H9 (cell line): ENCODE data around the gene LINGO4. TPM values are rescaled to one million over a fixed set of nuclear protein-coding genes. Genes with fewer than 3 reads are reported as not detected.

ENCODE experiments used
- DNase-seq: peaks from one replicate; pipeline ENCODE4 v3.0.0-alpha.2; 2017
- H2AFZ ChIP-seq: one replicate; pipeline ENCODE4 v1.6.1; 2013; ENCODE audit warnings: mild to moderate bottlenecking, low read length, control low read depth, moderate library complexity
- H2AK5ac ChIP-seq: 2 replicates; pipeline ENCODE4 v1.6.1; 2013; ENCODE audit warnings: low read length, control low read depth, mixed read lengths; ENCODE audit not compliant: insufficient read length
- H2BK120ac ChIP-seq: one replicate; pipeline ENCODE4 v1.6.1; 2013; ENCODE audit warnings: low read depth, mild to moderate bottlenecking, low read length, control low read depth, inconsistent platforms; ENCODE audit not compliant: poor library complexity, severe bottlenecking
- H2BK12ac ChIP-seq: 2 replicates; pipeline ENCODE4 v1.6.1; 2013; ENCODE audit warnings: low read length, control low read depth, mixed read lengths, low read depth; ENCODE audit not compliant: insufficient read length
- H2BK15ac ChIP-seq: 2 replicates; pipeline ENCODE4 v1.6.1; 2013; ENCODE audit warnings: low read depth, low read length, control low read depth
- H2BK20ac ChIP-seq: one replicate; pipeline ENCODE4 v1.6.1; 2013; ENCODE audit warnings: low read depth, mild to moderate bottlenecking, low read length, control low read depth, inconsistent platforms; ENCODE audit not compliant: poor library complexity, severe bottlenecking
- H2BK5ac ChIP-seq: 2 replicates; pipeline ENCODE4 v1.6.1; 2013; ENCODE audit warnings: low read length, control low read depth, mixed read lengths; ENCODE audit not compliant: insufficient read length
- H3K14ac ChIP-seq: 2 replicates; pipeline ENCODE4 v1.6.1; 2013; ENCODE audit warnings: low read length, control low read depth; ENCODE audit not compliant: insufficient read depth
- H3K18ac ChIP-seq: 2 replicates; pipeline ENCODE4 v1.6.1; 2013; ENCODE audit warnings: low read depth, mild to moderate bottlenecking, mixed read lengths, low read length, control low read depth; ENCODE audit not compliant: insufficient read length
- H3K23ac ChIP-seq: 2 replicates; pipeline ENCODE4 v1.6.1; 2013; ENCODE audit warnings: low read length, control low read depth, mixed read lengths, low read depth; ENCODE audit not compliant: insufficient read length
- H3K23me2 ChIP-seq: 2 replicates; pipeline ENCODE4 v1.6.1; 2013; ENCODE audit warnings: low read depth, mild to moderate bottlenecking, mixed read lengths, low read length, control low read depth; ENCODE audit not compliant: insufficient read length, poor library complexity, severe bottlenecking
- H3K27ac ChIP-seq: 2 replicates; pipeline ENCODE4 v1.5.1; 2013; ENCODE audit warnings: low read length, control low read depth, mixed read lengths, low read depth; ENCODE audit not compliant: insufficient read length
- H3K27me3 ChIP-seq: 2 replicates; pipeline ENCODE4 v1.6.1; 2013; ENCODE audit warnings: low read length, control low read depth, inconsistent platforms; ENCODE audit not compliant: insufficient read depth
- H3K4ac ChIP-seq: 2 replicates; pipeline ENCODE4 v1.6.1; 2013; ENCODE audit warnings: low read depth, mild to moderate bottlenecking, control low read depth, inconsistent platforms, low read length, moderate library complexity
- H3K4me1 ChIP-seq: 2 replicates; pipeline ENCODE4 v1.6.1; 2013; ENCODE audit warnings: low read length, control low read depth, inconsistent platforms; ENCODE audit not compliant: insufficient read depth
- H3K4me2 ChIP-seq: 2 replicates; pipeline ENCODE4 v1.6.1; 2013; ENCODE audit warnings: low read length, control low read depth, mixed read lengths; ENCODE audit not compliant: insufficient read length, insufficient read depth
- H3K56ac ChIP-seq: 2 replicates; pipeline ENCODE4 v1.6.1; 2013; ENCODE audit warnings: low read depth, mild to moderate bottlenecking, mixed read lengths, low read length, control low read depth; ENCODE audit not compliant: insufficient read length
- H3K79me1 ChIP-seq: 2 replicates; pipeline ENCODE4 v1.6.1; 2013; ENCODE audit warnings: low read depth, mild to moderate bottlenecking, moderate library complexity, low read length, control low read depth, inconsistent platforms; ENCODE audit not compliant: insufficient read depth, poor library complexity, severe bottlenecking
- H3K79me2 ChIP-seq: 2 replicates; pipeline ENCODE4 v1.6.1; 2013; ENCODE audit warnings: low read length, control low read depth, inconsistent platforms; ENCODE audit not compliant: insufficient read depth
- H3K9ac ChIP-seq: 2 replicates; pipeline ENCODE4 v1.6.1; 2013; ENCODE audit warnings: low read length, control low read depth, mixed read lengths; ENCODE audit not compliant: insufficient read length; ENCODE audit errors: extremely low read depth
- H3K9me3 ChIP-seq: one replicate; pipeline ENCODE4 v1.6.1; 2013; ENCODE audit warnings: low read depth, low read length, inconsistent platforms; ENCODE audit not compliant: control insufficient read depth
- H3T11ph ChIP-seq: one replicate; pipeline ENCODE4 v1.6.1; 2013; ENCODE audit warnings: mild to moderate bottlenecking, low read length, control low read depth, inconsistent platforms
- H4K20me1 ChIP-seq: one replicate; pipeline ENCODE4 v1.6.1; 2013; ENCODE audit not compliant: control insufficient read depth, insufficient read length, insufficient read depth
- H4K5ac ChIP-seq: 2 replicates; pipeline ENCODE4 v1.6.1; 2013; ENCODE audit warnings: low read depth, mild to moderate bottlenecking, mixed read lengths, low read length, control low read depth; ENCODE audit not compliant: insufficient read length
- H4K8ac ChIP-seq: replicated peaks from 2 replicates; pipeline ENCODE4 v1.6.1; 2013; ENCODE audit warnings: low read length, control low read depth, mixed read lengths, low read depth; ENCODE audit not compliant: insufficient read length
- H4K91ac ChIP-seq: 2 replicates; pipeline ENCODE4 v1.6.1; 2013; ENCODE audit warnings: low read depth, mild to moderate bottlenecking, moderate library complexity, mixed read lengths, low read length, control low read depth; ENCODE audit not compliant: insufficient read length
- H3K27ac Mint-ChIP-seq, 3 experiments: 2 replicates in 2 of 3; 3 replicates in 1 of 3; pipeline ENCODE4 v1.8.0; 2020 to 2021; ENCODE audit warnings: mixed read lengths in 3 of 3, mild to moderate bottlenecking in 1 of 3, moderate library complexity in 1 of 3
- H3K27me3 Mint-ChIP-seq: 2 replicates; pipeline ENCODE4 v1.8.0; 2021; ENCODE audit warnings: low read depth, mild to moderate bottlenecking, moderate library complexity, mixed read lengths
- H3K36me3 Mint-ChIP-seq, 3 experiments: 2 replicates in 2 of 3; 3 replicates in 1 of 3; pipeline ENCODE4 v1.8.0; 2020 to 2021; ENCODE audit warnings: low read depth in 3 of 3, mixed read lengths in 3 of 3; ENCODE audit not compliant: insufficient read depth in 1 of 3
- H3K4me1 Mint-ChIP-seq, 2 experiments: 2 replicates each; pipeline ENCODE4 v1.8.0; 2020; ENCODE audit warnings: mixed read lengths in 2 of 2
- H3K4me3 Mint-ChIP-seq, 2 experiments: 2 replicates in 1 of 2; 3 replicates in 1 of 2; pipeline ENCODE4 v1.8.0; 2020 to 2021; ENCODE audit warnings: mild to moderate bottlenecking in 2 of 2, mixed read lengths in 2 of 2, moderate library complexity in 1 of 2
- H3K9me3 Mint-ChIP-seq, 2 experiments: 2 replicates in 1 of 2; 3 replicates in 1 of 2; pipeline ENCODE4 v1.8.0; 2020; ENCODE audit warnings: mild to moderate bottlenecking in 2 of 2, mixed read lengths in 2 of 2, moderate library complexity in 1 of 2
- CTCF ChIP-seq: fragments of 200-600 bp; sonication (generic); conservative IDR thresholded peaks from 3 replicates; pipeline ENCODE4 v1.8.0; 2021; ENCODE audit warnings: antibody characterized with exemption, mild to moderate bottlenecking
- WGBS: extraction: QIAGEN DNeasy Blood & Tissue Kit; methylation state at CpG from one replicate; pipeline ENCODE4 v1.1.7; 2013; ENCODE audit warnings: missing lambda C conversion rate, low lambda C conversion rate, mixed read lengths; ENCODE audit not compliant: insufficient read length; ENCODE audit errors: extremely low coverage; 5-methylcytosine and 5-hydroxymethylcytosine counted together
- total RNA-seq: library from RNA; stranded (reverse); gene quantifications from 2 replicates; pipeline ENCODE4 v1.2.1, GENCODE V29; 2021

Gene LINGO4
- total RNA-seq, 1 experiment from 2014 or later, result not detected

GRCh38 chr1:151814971-151815545 lies 9.8 kb upstream of the LINGO4 start:
- no peak overlapping the region for H3K4me2 ChIP-seq
- H3K27me3 ChIP-seq, result no peaks in the 10 kb centered on the region
- H3K23ac ChIP-seq, result no peak overlapping the region
- H3T11ph ChIP-seq, result no peak overlapping the region
- DNase-seq, result no peak
- H3K4me3 Mint-ChIP-seq, result no peak overlapping the region
- no peak overlapping the region for H3K56ac ChIP-seq
- no peak overlapping the region for H2AK5ac ChIP-seq
- H2BK20ac ChIP-seq, result no peak overlapping the region
- H3K27ac Mint-ChIP-seq, result no peak overlapping the region; a peak in 1 of 7 replicates
- no peaks in the 10 kb centered on the region for H3K9me3 ChIP-seq
- no peaks in the 10 kb centered on the region for H3K9me3 Mint-ChIP-seq
- H3K9ac ChIP-seq, result no peak overlapping the region
- H3K79me1 ChIP-seq, result no peaks in the 10 kb centered on the region
- no peaks in the 10 kb centered on the region for H3K36me3 Mint-ChIP-seq
- H3K4ac ChIP-seq, result no peak overlapping the region
- H3K27me3 Mint-ChIP-seq, result peaks cover 5% of the 10 kb centered on the region; the same call in 1 of the 2 replicates
- no peak overlapping the region for H3K18ac ChIP-seq
- no peak overlapping the region for H2BK12ac ChIP-seq
- H3K14ac ChIP-seq, result no peak overlapping the region; the same call in 1 of the 2 replicates
- H4K91ac ChIP-seq, result no peak overlapping the region
- no peak overlapping the region for H2AFZ ChIP-seq
- no peaks in the 10 kb centered on the region for H3K4me1 ChIP-seq
- H3K27ac ChIP-seq, result no peak overlapping the region
- no peak overlapping the region for H2BK120ac ChIP-seq
- no peak for TF ChIP-seq CTCF
- H4K8ac ChIP-seq, result no peak overlapping the region
- H3K79me2 ChIP-seq, result no peaks in the 10 kb centered on the region
- H3K4me1 Mint-ChIP-seq, result peaks cover 10 to 16% of the 10 kb centered on the region in 2 experiments
- no peak overlapping the region for H2BK15ac ChIP-seq
- no peak overlapping the region for H4K5ac ChIP-seq
- no CpG with 5 or more reads among the region's 8 CpGs for WGBS
- no peaks in the 10 kb centered on the region for H3K23me2 ChIP-seq
- H2BK5ac ChIP-seq, result no peak overlapping the region
- no peaks in the 10 kb centered on the region for H4K20me1 ChIP-seq
